Central memory CD4-positive, alpha-beta T cell (primary cell): ENCODE measurements around the gene KRT84.
"Not testable (repeated sequence)": the region's sequence is repeated elsewhere in the genome, so short reads cannot be mapped to it uniquely, and the experiment has no call there.

Source experiments
- DNase-seq: peaks from one replicate; pipeline ENCODE4 v3.0.0; 2022

Gene KRT84

GRCh38 chr12:52410589-52411248 is 25.3 kb upstream of the KRT84 start:
- not testable (repeated sequence) for DNase-seq

GRCh38 chr12:52407918-52408317 is 22.5 kb upstream of the KRT84 start:
- no peak for DNase-seq

DNA sequence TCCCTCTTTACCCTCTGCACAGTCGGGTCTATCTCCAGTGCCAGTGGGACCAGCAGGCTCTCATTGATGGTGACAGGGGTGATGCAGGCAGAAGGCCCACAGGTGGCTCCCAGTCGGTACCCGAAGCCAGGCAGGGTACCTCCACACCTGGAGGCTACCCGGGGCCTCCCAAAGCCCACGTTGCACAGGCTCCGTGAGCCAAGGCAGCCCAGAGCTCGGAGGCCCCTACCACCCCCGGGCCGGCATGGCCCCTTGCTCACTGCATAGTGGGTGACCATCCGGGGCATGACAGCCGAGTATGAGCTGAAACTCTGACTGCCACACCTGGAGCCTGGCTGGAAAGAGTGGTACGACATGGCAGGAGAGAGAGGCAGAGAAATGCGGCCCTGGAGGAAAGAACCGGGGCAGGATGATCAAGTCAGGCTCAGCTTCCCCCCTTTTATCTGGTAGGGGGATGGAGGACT is 20.5 kb upstream of the KRT84 start, which contains the start of gene KRT82:
Gene KRT82, minus strand, starts transcription at position 414 of the 464 bp plus-strand sequence. Its CDS starts 58 bp downstream, at position 356.
- no peak for DNase-seq

- no peak for DNase-seq
These were observed 19.5 kb upstream of the KRT84 start for GRCh38 chr12:52404951-52405350.

- no peak for DNase-seq
These were observed 18.1 kb upstream of the KRT84 start for GRCh38 chr12:52403561-52403960.

DNA sequence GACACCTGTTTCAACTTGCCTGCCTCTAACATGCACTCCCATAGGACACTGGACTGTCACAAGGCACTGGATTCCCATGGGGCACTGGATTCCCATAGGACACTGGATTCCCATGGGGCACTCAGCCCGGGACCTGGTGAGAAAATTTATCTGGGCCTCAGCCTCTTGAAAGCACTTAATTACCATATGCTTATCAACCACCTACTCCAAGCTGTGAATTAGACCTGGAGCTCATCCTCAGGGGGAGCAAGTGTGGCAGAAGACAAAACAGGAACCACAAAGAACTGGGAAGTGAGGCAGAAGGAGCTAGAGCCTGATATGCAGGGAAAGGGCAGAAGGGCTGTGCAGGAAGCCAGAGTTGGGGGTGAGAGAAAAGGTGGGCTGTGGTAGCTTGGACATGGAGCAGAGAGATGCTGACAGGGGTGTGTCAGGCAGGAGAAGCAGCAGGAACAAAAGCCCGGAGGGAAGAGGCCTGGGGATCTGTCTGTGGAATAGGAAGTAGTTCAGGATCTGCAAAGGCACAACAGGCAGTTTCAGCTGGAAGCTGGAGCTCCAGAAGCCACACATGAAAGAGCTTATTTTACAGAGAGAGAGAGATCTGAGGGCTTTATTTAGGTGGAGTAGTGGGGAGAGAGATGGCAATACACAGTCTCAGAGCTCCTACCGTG is 17.6 kb upstream of the KRT84 start:
- no peak for DNase-seq

DNA sequence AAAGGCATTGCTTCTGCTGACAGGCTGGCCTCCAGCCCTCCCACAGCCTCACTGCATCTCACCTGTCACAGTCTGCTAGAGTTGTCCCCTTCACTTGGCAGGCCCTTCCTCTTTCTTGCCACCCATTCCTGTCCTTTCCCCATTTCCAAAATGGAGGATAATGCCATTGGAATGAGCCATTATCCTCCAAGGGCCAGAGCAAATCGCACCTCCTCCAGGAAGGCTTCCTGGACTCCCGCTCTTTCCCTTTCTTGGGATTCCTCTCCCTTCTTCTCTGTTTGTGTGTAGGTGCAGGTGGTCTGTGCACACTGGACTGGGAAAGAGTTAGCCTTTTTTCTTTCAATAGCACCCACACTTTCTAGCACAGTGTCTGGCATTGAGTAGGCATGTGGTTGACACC is 16.9 kb upstream of the KRT84 start:
- DNase-seq = no peak

DNA sequence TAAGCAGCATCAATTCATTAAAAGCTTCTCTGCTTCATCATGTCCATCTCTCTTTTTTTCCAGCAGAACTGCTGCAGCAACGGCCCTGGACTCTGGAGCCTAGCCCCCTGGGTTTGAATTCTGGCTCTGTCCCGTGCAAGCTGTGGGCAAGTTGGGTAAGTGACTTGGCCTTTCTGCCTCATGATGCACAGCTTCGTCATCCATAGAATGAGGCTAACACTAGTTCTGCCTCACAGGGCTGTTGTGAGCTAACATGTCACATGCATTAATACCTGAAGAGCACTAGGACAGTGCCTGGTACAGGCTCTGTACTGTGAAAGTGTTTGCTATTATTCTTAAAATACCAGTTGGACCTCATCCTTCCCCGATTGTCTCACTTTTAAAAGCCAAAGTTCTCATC is 16.5 kb upstream of the KRT84 start:
- no peak for DNase-seq

DNA sequence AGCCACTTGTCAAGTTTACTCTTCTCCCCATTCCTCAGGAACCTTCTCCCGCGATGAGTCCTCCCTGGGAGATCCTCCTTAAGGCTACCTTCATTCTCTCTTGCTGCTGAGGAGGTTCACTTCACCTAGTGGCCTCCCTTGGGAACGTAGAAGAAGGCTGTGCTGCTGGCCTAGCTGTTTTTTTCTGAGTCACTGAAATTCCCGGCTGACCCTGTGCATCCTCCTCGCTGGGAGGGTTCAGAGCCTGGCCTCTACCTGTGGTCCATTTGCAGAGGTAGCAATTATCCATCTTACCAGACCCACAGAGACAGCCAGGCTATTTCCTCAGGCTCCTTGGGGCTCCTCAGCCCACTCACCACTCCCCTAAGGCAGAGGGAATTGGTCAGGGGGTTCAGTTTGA is 16.1 kb upstream of the KRT84 start:
- no peak for DNase-seq

DNA sequence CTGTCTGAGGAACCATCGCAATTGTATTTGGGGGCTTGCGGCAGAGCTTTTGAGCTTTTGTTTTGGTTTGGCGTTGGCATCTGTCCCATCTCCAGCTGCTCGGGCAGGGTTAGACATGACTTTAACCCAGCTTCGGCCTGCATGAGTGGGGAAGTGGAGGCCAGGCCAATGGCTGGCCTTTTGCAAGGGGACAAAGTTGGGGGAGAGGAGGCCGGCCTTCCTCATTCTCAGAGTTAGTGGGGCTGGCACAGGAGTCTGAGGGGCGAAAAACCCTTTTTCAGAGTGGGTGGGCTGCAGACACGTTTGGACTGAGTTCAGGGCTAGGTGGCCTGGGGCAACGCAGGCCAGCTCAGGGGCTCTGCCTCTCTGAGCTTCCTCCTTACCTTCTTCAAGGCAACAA is 15.5 kb upstream of the KRT84 start:
- no peak for DNase-seq

GRCh38 chr12:52399756-52400155 is 14.3 kb upstream of the KRT84 start:
- DNase-seq = no peak

DNA sequence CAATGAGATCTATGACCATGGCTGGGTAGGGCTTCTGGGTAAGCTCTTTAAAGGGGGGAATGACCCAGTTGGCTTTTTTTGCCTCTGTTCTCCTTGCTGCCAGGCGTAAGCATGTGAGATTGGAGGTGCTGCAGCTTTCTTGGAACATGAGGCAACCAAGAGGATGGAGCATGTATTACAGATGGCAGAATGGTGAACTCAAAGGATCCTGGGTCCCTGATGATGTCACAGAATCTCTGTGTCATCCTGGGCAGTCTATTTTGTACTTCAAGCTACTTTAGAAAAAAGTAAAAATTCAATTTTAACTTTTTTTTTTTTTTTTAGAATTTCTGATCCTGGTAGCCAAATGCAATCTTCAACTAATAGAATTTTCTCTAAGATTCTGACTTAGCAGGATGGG is 12.7 kb upstream of the KRT84 start:
- DNase-seq = no peak

DNA sequence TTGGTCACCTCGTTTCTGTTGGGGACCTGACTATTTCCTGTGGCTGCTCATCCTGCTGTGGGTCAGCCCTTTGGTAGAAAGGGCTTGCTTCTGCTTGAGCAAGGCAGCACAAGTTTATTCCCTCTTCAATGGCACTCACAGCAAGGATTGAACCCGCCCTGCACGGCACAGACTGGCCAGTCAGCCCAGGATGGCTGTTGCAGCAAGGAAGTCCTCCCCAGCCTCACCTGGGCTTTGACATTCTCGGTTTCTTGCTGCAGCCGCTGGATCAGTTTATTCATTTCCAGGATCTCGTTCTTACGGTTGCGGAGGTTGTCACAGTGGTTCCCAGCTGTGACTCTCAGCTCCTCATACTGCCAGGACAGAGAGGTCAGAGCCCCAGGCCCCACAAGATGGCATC is 11.2 kb upstream of the KRT84 start:
- no peak for DNase-seq

- DNase-seq = no peak
These were observed 10.4 kb upstream of the KRT84 start for GRCh38 chr12:52395761-52396434.

- DNase-seq = no peak
These were observed 9.5 kb upstream of the KRT84 start for GRCh38 chr12:52394836-52395405.

- DNase-seq = no peak
These were observed 7.1 kb upstream of the KRT84 start for GRCh38 chr12:52392465-52393007.

GRCh38 chr12:52391618-52392002 is 6.2 kb upstream of the KRT84 start:
- DNase-seq = no peak

DNA sequence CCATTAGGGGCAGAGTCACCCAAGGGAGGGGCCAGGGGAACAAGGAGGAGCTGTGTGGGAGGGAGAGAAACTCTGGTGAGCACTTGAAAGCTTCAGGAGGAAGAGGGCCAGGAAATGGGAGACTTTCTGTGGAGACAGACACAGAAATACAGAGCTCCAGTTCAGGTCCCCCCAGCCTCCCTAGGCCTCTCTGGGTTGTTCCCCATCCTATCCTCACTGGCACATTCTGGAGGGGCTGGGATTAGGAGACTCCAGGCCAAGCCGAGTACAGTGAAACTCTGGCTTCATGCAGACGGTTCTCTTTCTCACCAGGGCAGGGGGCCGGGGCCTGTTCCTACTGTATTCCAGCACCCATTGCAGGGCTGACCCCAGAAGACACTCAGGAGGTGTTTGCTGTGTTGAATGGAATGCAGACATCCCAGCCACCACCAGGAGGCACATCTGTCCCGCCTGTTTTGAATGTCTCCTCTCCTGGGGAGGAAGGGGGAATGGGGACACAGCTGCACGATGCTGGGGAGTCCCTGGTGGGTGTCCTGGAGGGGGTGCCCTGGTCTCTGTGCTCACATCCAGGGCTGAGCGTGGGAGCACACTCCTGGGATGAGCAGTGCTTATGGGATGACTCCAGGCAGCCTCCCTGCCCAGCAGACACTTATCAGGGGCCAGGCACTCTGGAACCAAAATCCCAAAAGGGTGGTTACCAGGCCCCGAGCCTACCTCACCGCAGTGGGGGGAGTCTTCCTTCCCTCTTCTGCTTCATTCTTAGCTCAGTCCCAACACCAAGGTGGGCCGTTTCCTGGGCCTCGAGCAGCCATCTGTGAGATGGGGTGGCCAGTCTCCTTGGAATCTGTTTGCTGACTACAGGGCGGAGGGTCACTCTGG is 5.5 kb upstream of the KRT84 start:
- no peak for DNase-seq

DNA sequence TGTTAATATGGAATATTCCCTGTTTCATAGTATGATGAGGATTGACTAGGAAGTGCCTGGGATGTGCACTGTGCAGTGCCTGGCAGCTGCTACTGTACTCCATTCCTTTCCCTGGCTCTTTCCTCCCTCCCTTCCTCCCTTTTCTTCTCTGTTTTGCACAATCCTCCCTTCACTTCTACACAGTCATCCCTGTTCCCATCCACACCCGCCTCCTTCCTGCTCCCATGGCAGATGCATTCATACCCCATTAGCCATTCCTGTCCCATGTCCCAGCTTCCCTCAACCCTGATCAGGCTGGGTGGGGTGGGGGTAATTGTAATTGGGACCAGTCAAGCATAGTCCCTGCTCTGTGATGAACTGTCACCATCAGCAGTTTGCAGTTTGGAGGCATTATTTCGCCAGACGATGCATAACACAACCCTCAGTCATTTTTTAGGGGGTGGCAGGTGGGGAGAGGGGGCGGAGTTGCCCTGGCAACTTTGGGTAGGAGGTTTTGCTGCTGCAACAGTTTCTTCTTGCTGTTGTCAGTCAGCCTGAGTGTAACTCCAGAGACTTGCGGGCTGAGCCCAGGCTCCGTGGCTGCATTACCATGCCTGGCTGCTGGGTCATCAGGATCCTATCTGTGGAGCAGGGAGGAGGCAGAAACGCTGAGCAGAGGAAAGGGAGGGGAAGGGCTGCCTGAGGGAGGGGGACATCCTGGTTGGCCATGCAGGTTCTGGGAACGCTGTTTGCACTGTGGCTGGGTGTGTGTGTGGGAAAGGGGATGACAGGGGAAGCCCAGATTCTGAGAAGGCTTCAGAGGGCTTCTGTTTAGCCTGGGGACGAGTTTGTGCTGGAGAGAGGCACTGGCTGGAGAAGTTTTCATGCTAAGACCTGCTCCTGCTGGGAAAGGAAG is 4.1 kb upstream of the KRT84 start:
- DNase-seq = no peak

- no peak for DNase-seq
These were observed 2.4 kb upstream of the KRT84 start for GRCh38 chr12:52387859-52388258.

DNA sequence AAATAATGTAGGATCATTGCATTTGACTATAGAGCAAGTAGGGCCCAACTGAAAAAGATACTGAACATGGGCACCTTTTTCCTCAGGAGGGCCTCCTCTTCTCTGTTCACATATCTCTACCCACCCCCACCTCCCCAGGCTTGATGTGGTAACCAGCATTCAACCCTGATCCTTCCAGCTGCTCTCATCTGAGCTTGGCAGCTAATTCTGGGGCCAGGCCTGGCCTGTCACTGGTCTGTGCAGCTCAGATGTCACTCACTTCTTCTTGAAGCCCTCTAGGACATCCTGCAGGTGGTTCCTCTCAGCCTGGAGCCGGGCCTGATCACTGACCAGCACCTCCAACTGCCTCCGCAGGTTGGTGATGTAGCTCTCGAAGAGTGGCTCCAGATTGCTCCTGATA is 2.1 kb downstream of the KRT84 start:
- DNase-seq = no peak
